Right cardiac atrium (tissue), 5 donors: ENCODE results near the gene APLF. TPM values are rescaled to one million over a fixed set of nuclear protein-coding genes. Genes with fewer than 3 reads are reported as not detected.

ENCODE experiments used
- ATAC-seq, 2 donors: fragments of 200-7000 bp; cut with Tn5 transposase; one replicate each; pipeline versions ENCODE4 v1.8.0 to v1.9.1; 2020; ENCODE audit warnings: moderate library complexity in 2 of 2, mild to moderate bottlenecking in 1 of 2
- DNase-seq, 3 donors: peaks; one replicate each; pipeline ENCODE4 v3.0.0-alpha.2; 2020
- H3K27ac ChIP-seq: one replicate; pipeline ENCODE4 v1.5.1; 2013; ENCODE audit warnings: mild to moderate bottlenecking, low read length, control low read depth, moderate library complexity
- H3K27me3 ChIP-seq: one replicate; pipeline ENCODE4 v1.6.1; 2013; ENCODE audit not compliant: control insufficient read depth, insufficient read depth
- H3K4me1 ChIP-seq: one replicate; pipeline ENCODE4 v1.6.1; 2013; ENCODE audit warnings: low read length; ENCODE audit not compliant: control insufficient read depth, insufficient read depth
- H3K4me3 ChIP-seq: one replicate; pipeline ENCODE4 v1.5.1; 2013; ENCODE audit warnings: low read length, control low read depth
- H3K9me3 ChIP-seq: one replicate; pipeline ENCODE4 v1.6.1; 2013; ENCODE audit warnings: low read length; ENCODE audit not compliant: control insufficient read depth
- WGBS: extraction: QIAGEN DNeasy Blood & Tissue Kit; methylation state at CpG from one replicate; pipeline ENCODE4 v1.1.7; 2013; 5-methylcytosine and 5-hydroxymethylcytosine counted together
- intact Hi-C, 4 donors: fragments of 100-400 bp; cut with DNase I; formaldehyde crosslinking; loops; one replicate each; pipeline versions ENCODE4 v1.11.0 to v1.14.0; 2022 to 2023
- polyA plus RNA-seq: library from polyadenylated mRNA; stranded (reverse); fragments of 200-250 nt; gene quantifications from one replicate; pipeline ENCODE4 v1.2.3, GENCODE V29; 2013
- total RNA-seq, 4 donors: library from RNA; stranded (reverse); fragmentation: NEBNext Ultra II Directional; extraction: Animal tissue kit (Norgen Biotek cat#: 25700); gene quantifications; one replicate each; pipeline ENCODE4 v1.2.1, GENCODE V29; 2021
- donor health status: healthy with polysubstance abuse.
- donor health status: DM: no; HTN: yes; CAD: no.
- donor health status: DM: no; HTN: no; CAD: no.
- donor health status: DM: no; HTN: yes; CAD: no; lungs with severe emphysema.
- donor health status: DM: yes; HTN: yes; CAD: no.

Gene APLF
- total and polyA plus RNA-seq, 5 donors, result 0.72 to 7.6 (median 6.6) TPM

- DNase-seq, result no peak
- ATAC-seq, result no peak
- H3K9me3 ChIP-seq, result no peaks in the 10 kb centered on the region
- H3K4me3 ChIP-seq, result no peak overlapping the region
- no peaks in the 10 kb centered on the region for H3K27me3 ChIP-seq
- H3K27ac ChIP-seq, result no peak overlapping the region
- no peaks in the 10 kb centered on the region for H3K4me1 ChIP-seq
- intact Hi-C loops, result no loop called here
- 81% methylated on average over 5 of the region's 5 CpGs for WGBS
These were observed 145.6 kb downstream of the APLF start for GRCh38 chr2:68612765-68613519.

GRCh38 chr2:68620772-68621171 lies 153.4 kb downstream of the APLF start:
- intact Hi-C loops, result no loop called here
- ATAC-seq, result no peak

GRCh38 chr2:68623820-68624219 lies 156.4 kb downstream of the APLF start:
- H3K9me3 ChIP-seq, result no peaks in the 10 kb centered on the region
- no peak for ATAC-seq
- no peaks in the 10 kb centered on the region for H3K4me1 ChIP-seq
- H3K27me3 ChIP-seq, result no peaks in the 10 kb centered on the region
- H3K4me3 ChIP-seq, result no peak overlapping the region
- no peak overlapping the region for H3K27ac ChIP-seq
- intact Hi-C loops, result no loop called here
- 91% methylated on average over 6 of the region's 6 CpGs for WGBS
- DNase-seq, result no peak

More at GRCh38 chr2:68620772-68621171, 153.4 kb downstream of the APLF start:
- H3K4me1 ChIP-seq, result no peaks in the 10 kb centered on the region
- DNase-seq, result no peak
- H3K4me3 ChIP-seq, result no peak overlapping the region
- no peaks in the 10 kb centered on the region for H3K9me3 ChIP-seq
- no peak overlapping the region for H3K27ac ChIP-seq
- no peaks in the 10 kb centered on the region for H3K27me3 ChIP-seq

- intact Hi-C loops, result no loop called here
- Histone ChIP-seq H3K4me1 (no peaks in the 10 kb centered on the region), H3K27me3 (no peaks in the 10 kb centered on the region), H3K9me3 (no peaks in the 10 kb centered on the region), H3K27ac (no peak overlapping the region), H3K4me3 (no peak overlapping the region)
- ATAC-seq (no peak), DNase-seq (no peak)
- 89% methylated on average over 3 of the region's 3 CpGs for WGBS
These were observed 160.2 kb downstream of the APLF start for GRCh38 chr2:68627615-68628014.

Other genes with a start within 250 kb of the APLF start
- 10 to 100 TPM; 37.9 to 46.2 (median 42.9) TPM for gene PPP3R1, start 215.1 kb upstream of the APLF start, total RNA-seq
- 21.4 TPM for gene PPP3R1, start 215.1 kb upstream of the APLF start, polyA plus RNA-seq
- gene CNRIP1, start 147.6 kb upstream of the APLF start, total RNA-seq, result 10 to 100 TPM; 16.9 to 24.1 (median 20.0) TPM
- 16.8 TPM for gene CNRIP1, start 147.6 kb upstream of the APLF start, polyA plus RNA-seq
- gene PLEK, start 102.3 kb upstream of the APLF start, total RNA-seq, result 1 to 10 TPM; 4.0 to 6.6 (median 4.3) TPM
- 1.3 TPM for gene PLEK, start 102.3 kb upstream of the APLF start, polyA plus RNA-seq
- 1 to 10 TPM in 1 of 4 donors, under 1 TPM in 3; 0.42 to 1.1 (median 0.95) TPM for gene FBXO48, start 291 bp upstream of the APLF start, total RNA-seq
- gene FBXO48, start 291 bp upstream of the APLF start, polyA plus RNA-seq, result 0.61 TPM
- gene PROKR1, start 176.0 kb downstream of the APLF start, total RNA-seq, result not detected
- gene PROKR1, start 176.0 kb downstream of the APLF start, polyA plus RNA-seq, result 0.02 TPM